HCT116 (cell line): ENCODE measurements around the gene COG2. TPM values are rescaled to one million over a fixed set of nuclear protein-coding genes. Genes with fewer than 3 reads are reported as not detected.
A peak's percentile ranks its signal among the peaks of the same experiment; 100 is the strongest.

ENCODE experiments used
- ATAC-seq: fragments of 200-7000 bp; cut with Tn5 transposase; 2 replicates; pipeline ENCODE4 v1.9.1; 2020; ENCODE audit warnings: mild to moderate bottlenecking, moderate library complexity
- BruUV-seq: library from RNA; stranded (reverse); fragments of 400-500 nt; replicated peaks from 2 replicates; lab custom pipeline; 2021; lab: Mats Ljungman, UMichigan
- CTCF ChIA-PET: fragments of 300-600 bp; sonication (Branson Sonifier 250); formaldehyde crosslinking; loops from one replicate; lab custom pipeline; 2021; ENCODE audit warnings: antibody characterized with exemption; lab: Charles Lee
- POLR2A ChIA-PET: fragments of 300-600, 350-600 bp; sonication (Branson Sonifier 250); formaldehyde crosslinking; loops from one replicate; lab custom pipeline; 2021; ENCODE audit warnings: antibody characterized with exemption; lab: Charles Lee
- RAD21 ChIA-PET, 2 experiments: fragments of 300-600 bp; sonication (Branson Sonifier 250); formaldehyde crosslinking; loops; one replicate each; lab custom pipeline; 2023; ENCODE audit warnings: low total read pairs in 2 of 2; ENCODE audit not compliant: uncharacterized antibody in 2 of 2, unreplicated experiment in 2 of 2, low non-redundant PET in 1 of 2; lab: Charles Lee
- DNase-seq: peaks from one replicate; pipeline ENCODE4 v3.0.0-alpha.2; 2010; ENCODE audit warnings: low read depth, low spot score
- H2AFZ ChIP-seq: fragments of 200-600 bp; shearing (Covaris generic), sonication (generic); 2 replicates; pipeline ENCODE4 v1.6.1; 2017; ENCODE audit warnings: low read depth, mixed run types, mixed read lengths, antibody characterized with exemption, low read length; ENCODE audit not compliant: poor library complexity, severe bottlenecking
- H3K27ac ChIP-seq: 2 replicates; pipeline ENCODE4 v1.5.1; 2012; ENCODE audit warnings: low read depth, low read length
- H3K27me3 ChIP-seq: fragments of 200-600 bp; sonication (generic); 2 replicates; pipeline ENCODE4 v1.6.1; 2016; ENCODE audit warnings: mixed run types, low read length, mixed read lengths; ENCODE audit not compliant: insufficient read depth
- H3K36me3 ChIP-seq, 2 experiments: fragments of 200-500 bp in 1 of 2; fragments of 200-600 bp in 1 of 2; sonication (Bioruptor generic) in 1 of 2; sonication (generic) in 1 of 2; 2 replicates each; pipeline versions ENCODE4 v1.5.1 to v1.6.1; 2014 to 2016; ENCODE audit warnings: low read length in 2 of 2, inconsistent platforms in 1 of 2, mixed read lengths in 1 of 2, mixed run types in 1 of 2; ENCODE audit not compliant: insufficient read depth in 2 of 2, control insufficient read depth in 1 of 2
- H3K4me1 ChIP-seq, 2 experiments: fragments of 200-600 bp in 1 of 2; sonication (generic) in 1 of 2; 2 replicates each; pipeline versions ENCODE4 v1.5.1 to v1.6.1; 2012 to 2017; ENCODE audit warnings: low read length in 2 of 2, inconsistent platforms in 1 of 2, mild to moderate bottlenecking in 1 of 2, mixed read lengths in 1 of 2, mixed run types in 1 of 2, moderate library complexity in 1 of 2; ENCODE audit not compliant: insufficient read depth in 2 of 2, control insufficient read depth in 1 of 2
- H3K4me2 ChIP-seq: fragments of 200-600 bp; sonication (generic); 2 replicates; pipeline ENCODE4 v1.6.1; 2017; ENCODE audit warnings: mixed run types, low read length, mixed read lengths
- H3K4me3 ChIP-seq, 2 experiments: fragments of 200-600 bp in 1 of 2; sonication (generic) in 1 of 2; replicated peaks in 1 of 2; 2 replicates each; pipeline ENCODE4 v1.5.1; 2011 to 2016; ENCODE audit warnings: low read length in 2 of 2, control low read depth in 1 of 2, low read depth in 1 of 2, mild to moderate bottlenecking in 1 of 2, mixed read lengths in 1 of 2, mixed run types in 1 of 2
- H3K79me2 ChIP-seq: fragments of 200-600 bp; sonication (generic); 2 replicates; pipeline ENCODE4 v1.6.1; 2017; ENCODE audit warnings: mild to moderate bottlenecking, mixed run types, low read length, moderate library complexity, mixed read lengths; ENCODE audit not compliant: insufficient read depth
- H3K9ac ChIP-seq: fragments of 200-600 bp; sonication (generic); 2 replicates; pipeline ENCODE4 v1.6.1; 2016; ENCODE audit warnings: low read length, mixed read lengths
- H3K9me2 ChIP-seq: fragments of 200-600 bp; sonication (generic), shearing (Covaris generic); 2 replicates; pipeline ENCODE4 v1.6.1; 2017; ENCODE audit warnings: mixed run types, mild to moderate bottlenecking, moderate library complexity; ENCODE audit not compliant: insufficient read depth
- H3K9me3 ChIP-seq, 2 experiments: fragments of 200-500 bp in 1 of 2; fragments of 200-600 bp in 1 of 2; sonication (Bioruptor generic) in 1 of 2; sonication (generic) in 1 of 2; 2 replicates each; pipeline ENCODE4 v1.6.1; 2014 to 2017; ENCODE audit warnings: low read length in 2 of 2, mixed read lengths in 2 of 2, inconsistent platforms in 1 of 2, low read depth in 1 of 2, mild to moderate bottlenecking in 1 of 2, mixed run types in 1 of 2, moderate library complexity in 1 of 2; ENCODE audit not compliant: control insufficient read depth in 1 of 2, insufficient read depth in 1 of 2
- H4K20me1 ChIP-seq: fragments of 200-600 bp; sonication (generic), shearing (Covaris generic); 2 replicates; pipeline ENCODE4 v1.6.1; 2017; ENCODE audit warnings: mixed run types, mild to moderate bottlenecking, moderate library complexity; ENCODE audit not compliant: insufficient read depth
- CBX3 ChIP-seq: IDR thresholded peaks from 2 replicates; pipeline ENCODE4 v1.6.1; 2012; ENCODE audit warnings: low read depth
- CTCF ChIP-seq, 3 experiments: fragments of 200-600 bp in 1 of 3; sonication (generic) in 1 of 3; IDR thresholded peaks in 2 of 3; conservative IDR thresholded peaks in 1 of 3; 2 replicates each; pipeline ENCODE4 v1.5.1; 2012 to 2017; ENCODE audit warnings: low read depth in 2 of 3, low read length in 2 of 3, antibody characterized with exemption in 1 of 3, borderline replicate concordance in 1 of 3, control low read depth in 1 of 3, mild to moderate bottlenecking in 1 of 3, mixed read lengths in 1 of 3, mixed run types in 1 of 3, moderate library complexity in 1 of 3; ENCODE audit not compliant: insufficient read depth in 1 of 3
- EZH2 ChIP-seq: fragments of 200-600 bp; sonication (generic); IDR thresholded peaks from 2 replicates; pipeline ENCODE4 v1.6.1; 2017; ENCODE audit warnings: antibody characterized with exemption, mixed run types
- EZH2phosphoT487 ChIP-seq: fragments of 200-600 bp; IDR thresholded peaks from 2 replicates; pipeline ENCODE4 v1.6.1; 2018; ENCODE audit warnings: antibody characterized with exemption, borderline replicate concordance
- JUND ChIP-seq: IDR thresholded peaks from 2 replicates; pipeline ENCODE4 v1.6.1; 2012
- MAX ChIP-seq: IDR thresholded peaks from 2 replicates; pipeline ENCODE4 v1.6.1; 2012
- POLR2A ChIP-seq: IDR thresholded peaks from 2 replicates; pipeline ENCODE4 v1.7.0; 2011; ENCODE audit warnings: borderline replicate concordance; ENCODE audit not compliant: insufficient read depth, insufficient read length; ENCODE audit errors: extremely low read depth
- RAD21 ChIP-seq: IDR thresholded peaks from 2 replicates; pipeline ENCODE4 v1.6.1; 2012; ENCODE audit warnings: low read depth, mild to moderate bottlenecking
- SP1 ChIP-seq: IDR thresholded peaks from 2 replicates; pipeline ENCODE4 v1.6.1; 2012; ENCODE audit warnings: low read depth
- YY1 ChIP-seq: IDR thresholded peaks from 2 replicates; pipeline ENCODE4 v1.6.1; 2011; ENCODE audit warnings: low read length, low read depth, moderate library complexity, mild to moderate bottlenecking; ENCODE audit not compliant: insufficient replicate concordance; ENCODE audit errors: extremely low read depth
- intact Hi-C: fragments of 100-400 bp; cut with micrococcal nuclease; formaldehyde crosslinking; loops from 2 replicates; pipeline ENCODE4 v1.10.0; 2022
- total RNA-seq: library from RNA; stranded (reverse); gene quantifications from one replicate; pipeline ENCODE4 v1.2.1, GENCODE V29; 2021; ENCODE audit not compliant: unreplicated experiment
- TF ChIP-seq, protein P1 (sequence below): IDR thresholded peaks from 2 replicates; pipeline ENCODE4 v1.6.1; 2012

Gene COG2
- total RNA-seq, 1 experiment from 2014 or later: 28.6 TPM

DNA sequence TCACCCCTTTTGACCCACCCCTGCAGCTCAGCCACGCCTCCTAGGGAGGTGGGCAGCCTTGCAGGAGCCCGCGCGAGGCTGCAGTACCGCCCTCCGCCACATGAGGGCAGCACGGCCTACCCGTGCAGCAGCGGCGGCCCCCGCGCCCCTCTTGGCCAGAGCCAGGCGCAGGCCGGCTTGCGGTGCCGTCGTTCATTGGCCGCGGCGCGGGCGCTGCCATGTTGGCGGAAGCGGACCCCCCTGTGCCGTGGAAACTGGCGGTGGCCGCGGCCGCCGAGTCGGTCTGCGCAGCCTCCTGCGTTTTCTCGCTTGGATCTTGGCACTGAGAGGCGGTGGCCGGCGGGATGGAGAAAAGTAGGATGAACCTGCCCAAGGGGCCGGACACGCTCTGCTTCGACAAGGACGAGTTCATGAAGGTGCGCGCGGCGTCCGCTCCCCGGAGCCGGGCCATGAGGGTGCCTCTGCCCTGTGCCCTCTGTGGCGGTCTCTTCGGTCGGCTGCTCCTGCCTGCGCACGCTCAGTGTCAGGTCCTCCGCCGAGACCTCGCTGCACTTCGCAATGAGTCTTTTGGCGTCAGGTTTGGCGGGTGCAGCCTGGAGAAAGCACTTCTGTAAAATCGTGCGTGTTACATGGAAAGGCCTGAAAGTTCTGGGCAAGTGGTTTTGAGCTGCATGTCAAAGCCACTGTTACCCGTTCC lies at the start of gene COG2 (continued):
- no peak for TF ChIP-seq EZH2phosphoT487
- no peak for TF ChIP-seq POLR2A
- no peak for TF ChIP-seq EZH2
- peak; percentile 84 to 98 (median 95) for TF ChIP-seq CTCF (IDR thresholded peaks at IDR 0.05 in 2 of 3, conservative IDR thresholded peaks at IDR 0.05 in 1 of 3; ENCODE audit: borderline replicate concordance in 1 of 3, insufficient read depth in 1 of 3, low read depth in 2 of 3, low read length in 2 of 3)
- TF ChIP-seq SP1: peak; percentile 93
- TF ChIP-seq RAD21: peak; percentile 62
- peak; percentile 71 for TF ChIP-seq MAX
- peak; percentile 89; the same call in 1 of the 2 replicates for TF ChIP-seq CBX3
- TF ChIP-seq, all 23 proteins: peak for 13

GRCh38 chr1:230592848-230593414 lies 49.4 kb upstream of the COG2 start:
- H4K20me1 ChIP-seq: no peaks in the 10 kb centered on the region
- H3K4me2 ChIP-seq: no peak overlapping the region
- RAD21 ChIA-PET: no interaction called here
- DNase-seq: no peak
- no peak overlapping the region for H3K9ac ChIP-seq
- intact Hi-C loops: no loop called here
- no peaks in the 10 kb centered on the region for H3K36me3 ChIP-seq
- CTCF ChIA-PET: no interaction called here
- H3K4me1 ChIP-seq: no peaks in the 10 kb centered on the region
- no peak overlapping the region for H2AFZ ChIP-seq
- H3K27me3 ChIP-seq: peaks cover 17% of the 10 kb centered on the region
- POLR2A ChIA-PET: no interaction called here
- TF ChIP-seq JUND (no peak), POLR2A (no peak), CTCF (IDR thresholded peaks at IDR 0.05 in 2 of 3, conservative IDR thresholded peaks at IDR 0.05 in 1 of 3; ENCODE audit: borderline replicate concordance in 1 of 3, insufficient read depth in 1 of 3, low read depth in 2 of 3, low read length in 2 of 3) (no peak), YY1 (no peak)
- TF ChIP-seq, protein P1, sequence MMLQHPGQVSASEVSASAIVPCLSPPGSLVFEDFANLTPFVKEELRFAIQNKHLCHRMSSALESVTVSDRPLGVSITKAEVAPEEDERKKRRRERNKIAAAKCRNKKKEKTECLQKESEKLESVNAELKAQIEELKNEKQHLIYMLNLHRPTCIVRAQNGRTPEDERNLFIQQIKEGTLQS: no peak
- TF ChIP-seq, all 23 proteins: peak for 0
- Histone ChIP-seq H3K9me3 (no peaks in the 10 kb centered on the region), H3K4me3 (no peak overlapping the region), H3K27ac (no peak overlapping the region), H3K9me2 (no peaks in the 10 kb centered on the region), H3K79me2 (no peaks in the 10 kb centered on the region)
- no peak for ATAC-seq
- no TSS peak for BruUV-seq
